HG03354 (cell line): ENCODE data around the gene FCER2.

Experiments used
- ATAC-seq: cut with Tn5 transposase; IDR thresholded peaks from one replicate; pipeline ENCODE4 v1.9.1; 2021; ENCODE audit warnings: mild to moderate bottlenecking; ENCODE audit not compliant: unreplicated experiment, poor library complexity, severe bottlenecking

Gene FCER2

DNA sequence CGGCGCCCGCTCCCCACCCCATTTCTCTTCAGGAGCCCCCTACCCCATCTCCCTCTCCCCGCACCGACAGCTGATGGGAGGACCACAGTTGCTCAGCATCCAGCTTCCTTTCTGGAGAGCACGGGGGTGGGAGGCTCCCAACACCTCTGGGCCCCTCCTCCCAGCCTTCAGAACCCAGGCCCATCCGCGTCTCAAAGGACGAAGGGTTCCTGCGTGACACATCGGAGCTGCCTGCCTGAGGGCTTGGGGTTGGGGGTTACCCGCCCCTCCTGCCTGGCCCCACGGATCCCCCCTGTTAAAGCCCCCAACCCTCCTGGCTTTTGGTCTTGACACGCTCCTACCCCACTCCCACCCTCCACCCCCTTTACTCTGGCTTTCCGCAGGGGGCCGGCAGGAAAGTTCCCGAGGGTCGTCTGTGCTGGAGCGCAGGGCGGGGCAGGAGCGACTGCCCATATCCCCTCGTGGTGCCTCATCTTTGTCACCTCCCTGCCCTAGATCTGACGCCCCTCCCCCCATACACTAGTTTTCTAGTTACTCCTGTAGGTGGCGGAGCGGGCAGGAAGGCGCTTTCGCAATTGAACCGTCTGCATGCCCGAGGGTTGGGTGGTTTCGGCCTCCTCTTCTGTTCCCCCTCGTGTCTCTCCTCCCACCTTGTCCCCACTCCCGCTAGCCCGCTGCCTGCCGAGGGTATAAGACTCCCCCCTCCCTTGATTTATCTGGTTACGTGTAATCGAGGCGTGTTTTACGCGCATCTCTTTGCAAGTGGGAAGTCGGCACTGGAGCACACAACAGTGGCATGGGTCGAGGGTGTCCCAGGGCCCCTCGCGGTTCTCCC, 20.4 kb downstream of the FCER2 start:
- peak; percentile 22 for ATAC-seq

DNA sequence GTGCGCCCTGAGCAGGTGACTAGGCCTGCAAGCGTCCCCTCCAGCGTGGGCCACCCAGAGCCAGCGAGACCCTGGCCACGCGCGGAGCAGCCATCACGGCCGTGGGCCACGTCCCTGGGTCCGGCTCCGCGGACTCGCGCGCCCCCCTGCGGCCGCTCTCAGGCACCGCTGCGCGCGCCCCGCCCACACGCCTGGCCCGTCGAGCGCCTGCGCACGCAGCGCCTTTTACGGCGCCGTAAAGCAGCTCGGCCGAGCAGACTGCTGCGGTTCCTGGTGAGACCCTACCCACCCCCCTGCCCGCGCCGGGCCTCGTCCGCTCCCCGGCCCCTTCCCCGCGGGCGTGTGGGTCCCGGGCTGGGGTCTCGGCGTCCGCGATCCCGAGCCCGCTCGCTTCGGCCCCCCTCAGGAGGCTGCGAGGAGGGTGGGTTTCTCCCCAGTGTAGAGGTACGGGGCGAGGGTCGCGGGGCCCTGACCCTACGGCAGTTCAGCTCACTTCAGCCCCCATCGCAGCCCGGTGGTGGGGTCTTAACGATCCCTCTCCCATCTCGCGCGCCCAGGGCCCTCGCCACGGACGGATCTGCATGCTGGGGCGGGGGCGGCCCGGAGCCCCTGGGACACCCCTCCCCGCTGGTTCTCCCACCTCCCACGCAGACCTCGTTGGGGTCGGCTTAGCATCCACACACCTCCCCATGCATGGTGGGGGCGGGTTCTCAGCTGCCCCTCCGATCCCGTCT, 21.2 kb downstream of the FCER2 start, which contains the start of gene TRAPPC5:
Gene TRAPPC5, plus strand, starts transcription at position 228 of the 734 bp plus-strand sequence. CDS start 1,421 bp downstream, outside the sequence.
- peak; percentile 63 for ATAC-seq

DNA sequence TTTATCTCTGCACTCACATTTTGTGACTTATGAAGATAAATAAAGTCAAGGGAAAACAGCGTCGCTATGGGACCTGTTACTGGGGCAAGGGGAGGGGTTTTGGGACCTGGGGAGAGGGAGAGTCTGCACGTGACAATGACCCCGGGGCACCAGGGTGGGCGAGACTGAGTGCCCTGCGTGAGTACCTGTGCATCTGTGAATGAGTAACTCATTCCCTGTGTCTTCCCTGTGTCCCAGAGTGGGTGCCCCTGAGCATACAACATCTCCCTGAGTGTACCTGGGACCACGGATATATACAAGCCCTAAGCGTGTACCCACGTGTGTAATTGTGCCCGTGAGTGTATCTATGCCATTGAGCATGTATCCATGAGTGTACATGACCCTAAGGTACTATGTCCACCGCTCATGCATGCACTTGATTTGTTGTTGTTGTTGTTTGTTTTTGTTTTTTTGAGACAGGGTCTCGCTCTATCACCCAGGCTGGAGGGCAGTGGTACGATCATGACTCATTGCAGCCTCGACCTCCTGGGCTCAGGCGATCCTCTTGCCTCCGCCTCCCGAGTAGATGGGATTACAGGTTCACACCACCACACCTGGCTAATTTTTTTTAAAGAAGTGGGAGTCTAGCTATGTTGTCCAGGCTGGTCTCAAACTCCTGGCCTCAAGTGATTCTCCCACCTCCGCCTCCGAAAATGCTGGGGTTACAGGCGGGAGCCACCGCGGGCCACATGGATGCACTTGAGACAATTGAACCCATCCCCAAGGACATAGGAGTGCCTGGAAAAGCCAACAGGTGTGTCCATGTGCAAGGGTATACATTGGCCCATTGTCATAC, 21.9 kb downstream of the FCER2 start:
- no peak for ATAC-seq

DNA sequence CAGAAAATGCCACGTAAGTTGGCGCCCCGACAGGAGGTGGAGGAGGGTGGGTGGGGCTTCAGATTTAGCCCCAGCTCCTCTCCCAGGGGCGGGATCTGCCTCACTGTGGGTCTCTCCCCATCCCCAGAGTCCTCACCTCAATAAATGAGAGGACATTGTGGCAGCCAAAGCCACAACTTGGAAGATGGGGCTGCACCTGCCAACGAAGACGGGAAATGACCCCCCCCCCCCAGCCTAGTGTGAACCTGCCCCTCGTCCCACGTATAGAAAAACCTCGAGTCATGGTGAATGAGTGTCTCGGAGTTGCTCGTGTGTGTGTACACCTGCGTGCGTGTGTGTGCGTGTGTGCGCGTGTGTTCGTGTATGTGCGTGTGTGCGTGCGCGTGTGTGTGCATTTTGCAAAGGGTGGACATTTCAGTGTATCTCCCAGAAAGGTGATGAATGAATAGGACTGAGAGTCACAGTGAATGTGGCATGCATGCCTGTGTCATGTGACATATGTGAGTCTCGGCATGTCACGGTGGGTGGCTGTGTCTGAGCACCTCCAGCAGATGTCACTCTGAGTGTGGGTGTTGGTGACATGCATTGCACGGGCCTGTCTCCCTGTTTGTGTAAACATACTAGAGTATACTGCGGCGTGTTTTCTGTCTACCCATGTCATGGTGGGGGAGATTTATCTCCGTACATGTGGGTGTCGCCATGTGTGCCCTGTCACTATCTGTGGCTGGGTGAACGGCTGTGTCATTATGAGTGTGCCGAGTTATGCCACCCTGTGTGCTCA, 22.8 kb downstream of the FCER2 start:
- ATAC-seq = peak; percentile 33

DNA sequence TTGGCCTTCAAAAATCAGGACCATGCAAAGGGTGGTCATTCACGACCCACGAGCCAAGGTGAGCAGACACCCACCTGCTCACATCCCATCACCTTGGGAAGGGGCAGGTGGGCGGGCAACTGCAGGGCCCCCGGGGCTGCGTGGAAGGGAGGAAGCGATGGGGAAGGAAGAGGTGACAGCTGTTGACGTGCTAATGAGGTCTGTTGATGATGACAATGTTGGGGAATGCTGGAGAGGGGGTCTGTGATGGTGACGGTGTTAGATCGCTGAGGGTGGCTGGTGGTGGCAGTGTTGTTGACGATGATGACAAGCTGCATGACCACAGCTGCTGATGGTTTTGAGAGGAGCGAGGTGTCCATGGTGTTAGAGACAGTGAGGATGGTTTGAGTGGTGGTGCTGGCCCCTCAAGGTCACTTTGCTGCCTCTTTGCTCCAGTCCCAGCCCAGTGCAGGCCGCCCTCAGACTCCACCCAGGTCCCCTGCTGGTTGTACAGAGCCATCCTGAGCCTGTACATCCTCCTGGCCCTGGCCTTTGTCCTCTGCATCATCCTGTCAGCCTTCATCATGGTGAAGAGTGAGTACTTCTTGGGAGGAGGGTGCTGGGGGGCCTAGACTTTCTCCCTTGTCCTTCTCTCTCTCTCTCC, 24.1 kb downstream of the FCER2 start:
- ATAC-seq = no peak

DNA sequence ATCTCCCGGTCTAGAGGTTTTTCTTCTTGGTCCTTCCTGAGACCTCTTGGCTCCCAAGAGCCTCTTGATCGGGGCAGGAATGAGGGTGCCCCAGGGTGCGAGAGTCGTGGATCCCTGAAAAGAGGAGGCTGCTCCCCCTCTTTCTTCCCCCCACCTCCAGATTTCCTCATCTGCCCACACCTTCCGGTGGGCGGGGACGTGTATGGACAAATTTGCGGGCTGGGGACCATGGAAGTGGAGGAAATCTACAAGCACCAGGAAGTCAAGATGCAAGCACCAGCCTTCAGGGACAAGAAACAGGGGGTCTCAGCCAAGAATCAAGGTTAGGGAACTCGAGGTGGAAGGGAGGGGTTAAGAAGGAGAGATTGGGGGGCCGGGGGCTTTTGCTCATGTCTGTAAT, 25.1 kb downstream of the FCER2 start, which contains the start of gene MCEMP1:
Gene MCEMP1, plus strand, starts transcription at position 237 of the 400 bp plus-strand sequence. Its CDS starts 31 bp downstream, at position 268.
- ATAC-seq = no peak

DNA sequence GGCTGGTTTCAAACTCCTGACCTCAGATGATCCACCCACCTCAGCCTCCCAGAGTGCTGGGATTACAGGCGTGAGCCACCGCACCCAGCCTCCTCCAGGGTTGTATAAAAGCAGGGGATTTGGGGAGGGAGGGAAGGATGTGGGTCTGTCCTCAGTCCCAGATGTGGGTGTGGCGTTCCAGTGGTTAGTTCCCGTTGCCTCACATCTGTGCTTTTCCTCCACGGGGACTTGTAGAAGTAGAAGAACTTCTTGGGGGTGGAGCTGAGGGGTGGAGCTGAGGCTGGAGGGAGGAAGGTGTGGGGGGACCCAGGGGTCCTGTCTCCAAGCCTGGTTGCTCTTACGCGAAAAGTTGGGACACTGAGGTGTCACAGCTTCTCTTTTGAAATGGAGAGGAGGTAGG, 25.6 kb downstream of the FCER2 start:
- ATAC-seq = no peak

DNA sequence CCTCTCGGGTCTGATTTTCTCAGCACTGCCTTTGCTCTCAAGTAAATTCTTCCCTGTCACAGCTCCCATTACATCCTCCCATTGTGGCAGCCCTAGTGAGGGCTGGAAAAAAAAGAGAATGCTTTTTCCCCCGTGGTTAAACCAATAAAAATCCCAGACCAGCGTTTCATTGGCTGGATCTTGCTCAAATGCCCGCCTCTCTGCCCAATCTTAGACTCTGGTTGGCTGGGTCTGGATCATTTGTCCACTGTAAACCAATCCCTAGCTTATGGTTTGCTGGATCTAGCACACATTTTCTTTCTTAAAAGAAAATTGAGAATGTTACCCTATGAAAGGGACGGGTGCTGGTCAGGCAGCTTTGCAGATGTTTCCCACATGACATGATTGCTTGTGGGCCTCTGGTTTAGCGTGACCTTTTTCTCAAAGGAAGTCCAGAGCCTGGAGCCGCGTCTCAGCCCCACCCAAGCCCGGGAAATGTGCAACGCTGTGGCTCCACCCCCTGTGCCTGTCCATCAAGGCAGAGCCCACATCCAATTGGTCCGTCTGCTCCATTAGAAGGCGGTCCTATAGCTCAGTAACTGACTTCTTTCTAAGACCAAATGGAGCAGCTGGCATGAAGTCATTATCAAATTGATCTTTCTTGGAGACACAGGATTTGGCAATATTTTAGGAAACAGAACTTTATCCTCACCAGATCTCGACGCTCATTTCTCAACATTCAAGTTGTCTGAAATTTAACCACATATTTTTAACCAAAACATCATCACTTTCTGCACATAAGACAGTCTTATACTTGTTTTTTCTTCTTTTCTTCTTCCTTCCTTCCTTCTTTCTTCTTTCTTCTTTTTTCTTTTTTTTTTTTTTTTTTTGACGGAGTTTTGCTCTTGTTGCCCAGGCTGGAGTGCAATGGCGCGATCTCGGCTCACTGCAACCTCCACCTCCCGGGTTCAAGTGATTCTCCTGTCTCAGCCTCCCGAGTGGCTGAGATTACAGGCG, 27.6 kb downstream of the FCER2 start:
- ATAC-seq = no peak

DNA sequence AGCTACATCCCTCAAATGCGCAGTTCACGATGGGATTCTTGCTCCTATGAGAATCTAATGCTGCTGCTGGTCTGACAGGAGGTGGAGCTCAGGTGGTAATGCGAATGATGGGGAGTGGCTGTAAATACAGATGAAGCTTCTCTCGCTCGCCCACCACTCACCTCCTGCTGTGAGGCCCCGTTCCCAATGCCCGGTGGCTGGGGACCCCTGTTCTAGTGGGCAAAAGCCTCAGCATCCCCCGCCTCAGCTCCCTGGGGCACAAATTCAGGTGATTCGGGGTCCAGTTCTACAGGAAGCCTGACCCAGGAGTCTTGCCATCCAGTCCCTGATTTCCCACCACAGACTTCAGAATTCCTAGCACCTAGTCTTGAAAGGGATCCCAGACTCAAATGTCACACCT, 29.4 kb downstream of the FCER2 start:
- no peak for ATAC-seq

DNA sequence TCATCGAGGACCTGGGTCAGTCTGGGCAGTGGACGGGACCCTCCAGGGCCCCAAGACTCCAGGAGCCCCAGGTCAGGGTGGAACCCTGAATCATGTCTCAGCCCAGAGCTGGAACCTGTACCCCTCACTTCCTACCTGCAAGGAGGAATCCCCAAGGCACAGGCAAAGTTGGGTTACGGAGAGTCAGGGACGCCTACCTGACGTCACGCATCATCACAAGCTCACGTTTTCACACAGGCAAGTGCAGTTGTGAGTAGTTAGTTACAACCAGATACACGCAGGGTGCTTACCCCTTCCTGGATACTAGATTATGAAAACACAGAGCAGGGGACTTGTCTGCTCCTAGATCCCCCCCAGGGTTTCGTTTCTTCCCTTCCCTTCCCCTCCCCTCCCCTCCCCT, 31.1 kb downstream of the FCER2 start:
- no peak for ATAC-seq

DNA sequence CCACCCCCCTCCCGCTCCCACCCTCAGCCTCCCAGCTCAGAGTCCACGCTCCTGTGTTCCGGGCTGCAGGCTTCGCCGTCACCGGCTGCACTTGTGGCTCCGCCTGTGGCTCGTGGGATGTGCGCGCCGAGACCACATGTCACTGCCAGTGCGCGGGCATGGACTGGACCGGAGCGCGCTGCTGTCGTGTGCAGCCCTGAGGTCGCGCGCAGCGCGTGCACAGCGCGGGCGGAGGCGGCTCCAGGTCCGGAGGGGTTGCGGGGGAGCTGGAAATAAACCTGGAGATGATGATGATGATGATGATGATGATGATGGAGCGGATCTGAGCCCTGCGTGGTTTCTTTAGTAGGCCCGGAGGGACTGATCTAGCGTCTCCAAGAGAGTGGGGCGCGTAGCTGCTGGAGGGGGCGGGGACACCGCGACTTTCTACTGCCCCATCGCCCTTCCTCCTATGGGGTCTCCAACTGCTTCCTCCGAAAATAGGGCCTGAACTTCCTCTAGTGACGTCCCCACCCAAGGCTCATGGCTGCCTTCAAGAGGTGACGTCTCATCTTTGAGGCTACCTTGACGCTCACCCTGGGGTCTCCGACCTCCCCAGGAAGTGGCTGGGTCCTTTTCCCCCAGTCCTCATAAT, 31.7 kb downstream of the FCER2 start:
- ATAC-seq = no peak

DNA sequence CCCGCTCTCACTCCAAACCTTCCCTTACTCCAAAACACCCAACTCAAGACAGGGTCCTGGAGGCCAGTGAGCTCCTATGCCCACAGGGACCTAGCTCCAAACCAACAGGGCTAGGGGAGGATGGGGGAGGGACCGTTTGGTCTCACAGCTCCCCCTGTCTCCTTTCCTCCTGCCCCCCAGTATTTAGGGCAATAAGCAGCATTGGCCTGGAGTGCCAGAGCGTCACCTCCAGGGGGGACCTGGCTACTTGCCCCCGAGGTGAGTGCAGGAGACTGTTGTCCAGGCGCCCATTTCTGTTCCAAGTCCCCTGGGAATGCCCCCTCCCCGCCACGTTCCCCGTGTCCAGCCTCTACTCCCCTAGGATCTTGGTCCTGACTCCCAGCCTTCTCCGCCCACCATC, 32.3 kb downstream of the FCER2 start:
- no peak for ATAC-seq

DNA sequence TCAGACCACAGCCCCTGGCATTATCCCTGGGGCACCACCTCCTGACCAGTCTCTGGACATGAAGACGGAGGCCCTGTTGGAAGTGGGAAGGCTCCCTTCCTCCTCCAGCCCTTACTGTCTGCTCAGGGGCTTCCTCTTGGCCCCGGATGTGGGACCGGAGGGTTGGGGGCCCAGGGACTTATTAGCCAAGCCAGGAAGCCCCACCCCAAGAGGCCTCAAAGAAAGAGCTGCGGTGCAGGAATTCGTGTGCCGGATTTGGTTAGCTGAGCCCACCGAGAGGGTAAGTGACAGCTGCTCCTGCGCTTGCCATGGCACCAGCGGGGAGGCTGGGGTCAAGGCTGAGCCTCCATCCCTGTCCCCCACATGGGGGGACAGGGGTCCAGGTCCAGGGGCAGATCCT, 33.1 kb downstream of the FCER2 start, which contains the start of gene RETN:
Gene RETN, plus strand, starts transcription at position 208 of the 400 bp plus-strand sequence. CDS start 278 bp downstream, outside the sequence.
- no peak for ATAC-seq

DNA sequence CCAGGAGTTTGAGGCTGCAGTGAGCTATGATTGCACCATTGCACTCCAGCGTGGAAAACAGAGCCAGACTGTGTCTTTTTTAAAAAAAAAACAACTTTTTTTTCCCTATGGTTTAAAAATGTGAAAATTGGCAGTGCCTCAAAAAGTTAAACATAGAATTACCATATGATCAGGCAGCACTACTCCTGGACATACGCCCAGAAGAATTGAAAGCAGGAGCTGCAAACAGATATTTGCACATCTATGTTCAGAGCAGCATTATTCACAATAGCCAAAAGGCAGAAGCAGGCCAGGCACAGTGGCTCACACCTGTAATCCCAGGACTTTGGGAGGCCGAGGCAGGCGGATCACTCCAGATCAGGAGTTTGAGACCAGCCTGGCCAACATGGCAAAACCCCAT, 36.9 kb downstream of the FCER2 start:
- no peak for ATAC-seq

DNA sequence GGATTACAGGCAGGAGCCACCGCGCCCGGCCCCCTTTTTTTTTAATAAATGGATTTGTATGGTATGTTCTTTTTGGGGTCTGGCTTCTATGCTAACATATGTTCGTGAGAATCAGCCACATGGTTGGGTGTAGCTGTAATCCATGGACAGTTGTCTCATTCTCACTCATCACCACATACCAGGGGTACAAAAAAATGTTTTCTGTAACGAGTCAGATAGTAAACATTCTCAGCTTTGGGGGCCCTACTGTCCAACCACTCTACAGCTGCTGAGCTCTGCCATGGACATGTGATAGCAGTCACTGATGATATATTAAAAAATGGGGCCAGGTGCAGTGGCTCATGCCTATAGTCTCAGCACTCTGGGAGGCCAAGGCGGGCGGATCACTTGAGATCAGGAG, 38.2 kb downstream of the FCER2 start:
- no peak for ATAC-seq

DNA sequence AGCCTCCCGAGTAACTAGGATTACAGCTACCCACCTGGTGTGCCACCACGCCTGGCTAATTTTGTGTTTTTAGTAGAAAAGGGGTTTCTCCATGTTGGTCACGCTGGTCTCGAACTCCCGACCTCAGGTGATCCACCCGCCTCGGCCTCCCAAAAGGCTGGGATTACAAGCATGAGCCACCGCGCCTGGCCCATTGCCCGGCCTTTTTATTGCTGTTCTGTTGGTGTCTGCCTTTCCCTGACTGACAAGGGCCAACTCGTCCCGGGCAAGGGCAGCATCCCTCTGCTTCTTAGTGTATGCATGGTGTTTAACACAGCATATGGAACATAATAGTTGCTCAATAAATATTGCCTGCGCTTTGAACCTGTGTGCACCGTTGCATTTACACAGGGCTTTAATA, 39.3 kb downstream of the FCER2 start:
- no peak for ATAC-seq
